ENCODE data around the gene TSPAN9. TPM values are rescaled to one million over a fixed set of nuclear protein-coding genes. Genes with fewer than 3 reads are reported as not detected.

Gene TSPAN9
- total and polyA plus RNA-seq, 4 donors: 17.4 to 62.9 (median 34.2) TPM

- TF ChIP-seq FOXA1 (IDR thresholded peaks at IDR 0.05) (no peak), HNF4A (conservative IDR thresholded peaks at IDR 0.05) (peak; percentile 21 to 65), NR2F2 (IDR thresholded peaks at IDR 0.05) (no peak), SP1 (IDR thresholded peaks at IDR 0.05) (peak; percentile 34)
- H3K4me1 ChIP-seq (ENCODE audit: control insufficient read depth in 4 of 4, insufficient read depth in 4 of 4, low read length in 3 of 4): no peaks in the 10 kb centered on the region
- no peaks in the 10 kb centered on the region for H3K9me3 ChIP-seq (ENCODE audit: control insufficient read depth in 4 of 4, low read length in 3 of 4)
- H3K27me3 ChIP-seq (ENCODE audit: control insufficient read depth in 4 of 4, insufficient read depth in 4 of 4, low read length in 3 of 4): no peaks in the 10 kb centered on the region
- no peak for DNase-seq (ENCODE audit: low spot score)
- H3K36me3 ChIP-seq (ENCODE audit: control insufficient read depth in 4 of 4, insufficient read depth in 3 of 4, low read depth in 1 of 4, low read length in 3 of 4): no peaks in the 10 kb centered on the region
- H3K4me3 ChIP-seq (ENCODE audit: low read depth in 1 of 3, low read length in 3 of 3): no peak overlapping the region
- 39% methylated on average over 8 of the region's 8 CpGs for WGBS
- no peak overlapping the region for H3K9ac ChIP-seq (ENCODE audit: low read depth in 1 of 2, low read length in 2 of 2)
- H3K27ac ChIP-seq (ENCODE audit: low read depth in 1 of 2, low read length in 2 of 2): no peak overlapping the region
Measured at GRCh38 chr12:3335078-3335487, 257.9 kb downstream of the TSPAN9 start.

Small RNA genes lying within 50 kb of the gene (small RNA-seq; reads per million reads assigned to genes)
- gene AC005912.1: 5.2 reads per million, percentile 92 among the genes with 10 or more reads in this experiment
- gene RF00017: not detected

Other genes with a start within 250 kb of the TSPAN9 start
- under 1 TPM; 0.19 to 0.25 TPM for gene NRIP2, start 242.3 kb upstream of the TSPAN9 start, total RNA-seq
- gene NRIP2, start 242.3 kb upstream of the TSPAN9 start, polyA plus RNA-seq: under 1 TPM; 0.21 to 0.46 TPM
- gene TEX52, start 220.3 kb upstream of the TSPAN9 start, total RNA-seq: not detected
- gene TEX52, start 220.3 kb upstream of the TSPAN9 start, polyA plus RNA-seq: not detected
- 10 to 100 TPM in 1 of 2 donors, not detected in 1; 10.3 TPM for gene FOXM1, start 200.2 kb upstream of the TSPAN9 start, total RNA-seq
- 1 to 10 TPM in 1 of 2 donors, under 1 TPM in 1; 0.81 to 4.6 TPM for gene FOXM1, start 200.2 kb upstream of the TSPAN9 start, polyA plus RNA-seq
- gene RHNO1, start 200.2 kb upstream of the TSPAN9 start, total RNA-seq: 10 to 100 TPM in 1 of 2 donors, 1 to 10 TPM in 1; 1.4 to 14.5 TPM
- 1 to 10 TPM; 2.2 to 3.5 TPM for gene RHNO1, start 200.2 kb upstream of the TSPAN9 start, polyA plus RNA-seq
- 1 to 10 TPM; 3.2 to 4.8 TPM for gene TULP3, start 186.5 kb upstream of the TSPAN9 start, total RNA-seq
- gene TULP3, start 186.5 kb upstream of the TSPAN9 start, polyA plus RNA-seq: 1 to 10 TPM; 3.2 to 4.2 TPM
- 1 to 10 TPM; 2.5 to 3.1 TPM for gene TEAD4, start 118.0 kb upstream of the TSPAN9 start, total RNA-seq
- 1 to 10 TPM in 1 of 2 donors, under 1 TPM in 1; 0.79 to 3.8 TPM for gene TEAD4, start 118.0 kb upstream of the TSPAN9 start, polyA plus RNA-seq

Measured in liver (tissue), 10 donors.